Measurements from ENCODE around the gene RAB3C.

RAB3C gene

GRCh38 chr5:58842852-58843251 is 260.0 kb downstream of the RAB3C start:
- peak; percentile 25 for DNase-seq

- DNase-seq = no peak
These were observed 261.5 kb downstream of the RAB3C start for GRCh38 chr5:58844395-58844794.

- no peak for DNase-seq
These were observed 264.2 kb downstream of the RAB3C start for GRCh38 chr5:58847041-58847440.

GRCh38 chr5:58849223-58849622 is 266.3 kb downstream of the RAB3C start:
- DNase-seq = no peak

- peak; percentile 36 for DNase-seq
These were observed 267.2 kb downstream of the RAB3C start for GRCh38 chr5:58849921-58850667.

GRCh38 chr5:58851153-58851552 is 268.3 kb downstream of the RAB3C start:
- no peak for DNase-seq

GRCh38 chr5:58851571-58851970 is 268.7 kb downstream of the RAB3C start:
- no peak for DNase-seq

- no peak for DNase-seq
These were observed 269.7 kb downstream of the RAB3C start for GRCh38 chr5:58852566-58852965.

GRCh38 chr5:58854441-58854840 is 271.6 kb downstream of the RAB3C start:
- peak; percentile 14 for DNase-seq

GRCh38 chr5:58855851-58856739 is 273.2 kb downstream of the RAB3C start:
- no peak for DNase-seq

GRCh38 chr5:58857609-58858008 is 274.7 kb downstream of the RAB3C start:
- peak; percentile 6 for DNase-seq

- DNase-seq = peak; percentile 47
These were observed 277.8 kb downstream of the RAB3C start for GRCh38 chr5:58860680-58861079.

GRCh38 chr5:58868931-58869330 is 286.1 kb downstream of the RAB3C start:
- no peak for DNase-seq

GRCh38 chr5:58871648-58872242 is 288.9 kb downstream of the RAB3C start:
- DNase-seq = peak; percentile 33

GRCh38 chr5:58872670-58873273 is 289.9 kb downstream of the RAB3C start:
- DNase-seq = no peak

- DNase-seq = no peak
These were observed 292.7 kb downstream of the RAB3C start for GRCh38 chr5:58875599-58875998.

GRCh38 chr5:58885260-58885659 is 302.4 kb downstream of the RAB3C start:
- no peak for DNase-seq

GRCh38 chr5:58886315-58887207 is 303.7 kb downstream of the RAB3C start:
- peak; percentile 57 for DNase-seq

GRCh38 chr5:58887311-58887710 is 304.4 kb downstream of the RAB3C start:
- DNase-seq = no peak

- no peak for DNase-seq
These were observed 305.0 kb downstream of the RAB3C start for GRCh38 chr5:58887721-58888409.

- DNase-seq = no peak
These were observed 307.4 kb downstream of the RAB3C start for GRCh38 chr5:58890265-58890664.

GRCh38 chr5:58890701-58891085 is 307.8 kb downstream of the RAB3C start:
- no peak for DNase-seq

Measured in inflammatory macrophage treated with lipopolysaccharide for 4 hours (primary cell).